Panc1 (cell line): Measurements from ENCODE around the gene IL6. TPM values are rescaled to one million over a fixed set of nuclear protein-coding genes. Genes with fewer than 3 reads are reported as not detected.

Experiments used
- ATAC-seq: fragments of 200-7000 bp; cut with Tn5 transposase; 2 replicates; pipeline ENCODE4 v1.9.1; 2020; ENCODE audit warnings: mild to moderate bottlenecking, moderate library complexity
- BruUV-seq: library from RNA; stranded (reverse); fragments of 400-500 nt; replicated peaks from 2 replicates; lab custom pipeline; 2021; lab: Mats Ljungman, UMichigan
- CTCF ChIA-PET: fragments of 300-600 bp; sonication (Branson Sonifier 250); formaldehyde crosslinking; loops from one replicate; lab custom pipeline; 2022; ENCODE audit warnings: antibody characterized with exemption; lab: Charles Lee
- POLR2A ChIA-PET: fragments of 300-600 bp; sonication (Branson Sonifier 250); formaldehyde crosslinking; loops from one replicate; lab custom pipeline; 2022; ENCODE audit warnings: antibody characterized with exemption; lab: Charles Lee
- DNase-seq: peaks from one replicate; pipeline ENCODE4 v3.0.0-alpha.2; 2010; ENCODE audit warnings: low read depth, low spot score
- H3K27ac ChIP-seq: 2 replicates; pipeline ENCODE4 v1.5.1; 2011; ENCODE audit warnings: mild to moderate bottlenecking, low read length, inconsistent platforms
- H3K27me3 ChIP-seq: fragments of 200-500 bp; sonication (Bioruptor generic); 2 replicates; pipeline ENCODE4 v1.6.0; 2014; ENCODE audit warnings: low read length, inconsistent platforms; ENCODE audit not compliant: control insufficient read depth, insufficient read depth
- H3K36me3 ChIP-seq: fragments of 200-500 bp; sonication (Bioruptor generic); 2 replicates; pipeline ENCODE4 v1.5.1; 2014; ENCODE audit warnings: inconsistent platforms, mild to moderate bottlenecking, low read length, moderate library complexity; ENCODE audit not compliant: control insufficient read depth, insufficient read depth
- H3K4me1 ChIP-seq: 2 replicates; pipeline ENCODE4 v1.5.1; 2011; ENCODE audit warnings: inconsistent platforms, mild to moderate bottlenecking, low read length, moderate library complexity; ENCODE audit not compliant: control insufficient read depth, insufficient read depth
- H3K4me3 ChIP-seq, 2 experiments: 2 replicates each; pipeline ENCODE4 v1.5.1; 2011 to 2012; ENCODE audit warnings: low read depth in 2 of 2, low read length in 2 of 2, mild to moderate bottlenecking in 2 of 2, inconsistent platforms in 1 of 2, moderate library complexity in 1 of 2
- H3K9me3 ChIP-seq: fragments of 200-500 bp; sonication (Bioruptor generic); 2 replicates; pipeline ENCODE4 v1.5.1; 2014; ENCODE audit warnings: low read depth, mild to moderate bottlenecking, inconsistent platforms, low read length, moderate library complexity; ENCODE audit not compliant: control insufficient read depth, insufficient read depth
- POLR2AphosphoS5 ChIP-seq: IDR thresholded peaks from 2 replicates; pipeline ENCODE4 v1.6.1; 2012; ENCODE audit warnings: mild to moderate bottlenecking, low read depth, low read length, moderate library complexity
- SIN3A ChIP-seq: IDR thresholded peaks from 2 replicates; pipeline ENCODE4 v1.6.1; 2012; ENCODE audit warnings: low read depth, mild to moderate bottlenecking, low read length, moderate library complexity, borderline replicate concordance; ENCODE audit not compliant: insufficient read depth
- TCF7L2 ChIP-seq: IDR thresholded peaks from 2 replicates; pipeline ENCODE4 v1.6.1; 2011; ENCODE audit warnings: mild to moderate bottlenecking, low read depth, low read length, inconsistent platforms
- in situ Hi-C: cut with HindIII; loops from 2 replicates; pipeline ENCODE4 v1.10.0; 2016; ENCODE audit warnings: low sequenced_read_pairs, low pct_unique_long_range_greater_than_20kb
- intact Hi-C: fragments of 100-400 bp; cut with micrococcal nuclease; formaldehyde crosslinking; loops from one replicate; pipeline ENCODE4 v1.10.0; 2022; ENCODE audit not compliant: unreplicated experiment
- total RNA-seq: library from RNA; stranded (reverse); gene quantifications from one replicate; pipeline ENCODE4 v1.2.1, GENCODE V29; 2021; ENCODE audit not compliant: unreplicated experiment
- TF ChIP-seq, protein P1 (sequence below): fragments of 450-650 bp; IDR thresholded peaks from 2 replicates; pipeline ENCODE4 v1.5.1; 2017; ENCODE audit warnings: mild to moderate bottlenecking
- TF ChIP-seq, protein P2 (sequence below), 2 experiments: IDR thresholded peaks; 2 replicates each; pipeline ENCODE4 v1.6.1; 2011 to 2012; ENCODE audit warnings: low read depth in 2 of 2, control low read depth in 1 of 2, low read length in 1 of 2, mild to moderate bottlenecking in 1 of 2, moderate library complexity in 1 of 2; ENCODE audit not compliant: insufficient read depth in 1 of 2

IL6 gene
- total RNA-seq, 1 experiment from 2014 or later = not detected

DNA sequence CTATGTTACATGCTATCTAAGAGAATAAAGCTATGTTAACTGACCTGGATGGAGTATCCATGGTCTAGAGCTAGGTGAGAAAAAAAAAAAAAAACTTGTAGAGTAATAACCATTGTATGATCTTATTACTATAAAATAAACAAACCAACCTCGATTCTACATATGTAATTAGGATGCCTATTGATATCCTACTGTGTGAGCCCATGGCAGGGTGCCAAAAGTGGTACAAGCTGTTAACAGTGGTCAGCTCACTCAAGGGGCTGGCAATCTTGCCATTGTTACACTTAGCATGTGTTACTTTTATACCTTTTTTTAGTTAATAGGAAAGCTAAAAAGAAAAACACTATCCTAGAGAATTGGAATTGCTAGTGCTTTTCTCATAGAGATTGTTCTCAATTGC, 13.5 kb upstream of the IL6 start:
- no peaks in the 10 kb centered on the region for H3K36me3 ChIP-seq
- no peak overlapping the region; the same call in 1 of the 2 replicates for H3K27ac ChIP-seq
- H3K4me3 ChIP-seq = no peak overlapping the region
- peaks cover 18% of the 10 kb centered on the region for H3K4me1 ChIP-seq
- no peaks in the 10 kb centered on the region; the same call in 1 of the 2 replicates for H3K9me3 ChIP-seq
- TF ChIP-seq, protein P1, sequence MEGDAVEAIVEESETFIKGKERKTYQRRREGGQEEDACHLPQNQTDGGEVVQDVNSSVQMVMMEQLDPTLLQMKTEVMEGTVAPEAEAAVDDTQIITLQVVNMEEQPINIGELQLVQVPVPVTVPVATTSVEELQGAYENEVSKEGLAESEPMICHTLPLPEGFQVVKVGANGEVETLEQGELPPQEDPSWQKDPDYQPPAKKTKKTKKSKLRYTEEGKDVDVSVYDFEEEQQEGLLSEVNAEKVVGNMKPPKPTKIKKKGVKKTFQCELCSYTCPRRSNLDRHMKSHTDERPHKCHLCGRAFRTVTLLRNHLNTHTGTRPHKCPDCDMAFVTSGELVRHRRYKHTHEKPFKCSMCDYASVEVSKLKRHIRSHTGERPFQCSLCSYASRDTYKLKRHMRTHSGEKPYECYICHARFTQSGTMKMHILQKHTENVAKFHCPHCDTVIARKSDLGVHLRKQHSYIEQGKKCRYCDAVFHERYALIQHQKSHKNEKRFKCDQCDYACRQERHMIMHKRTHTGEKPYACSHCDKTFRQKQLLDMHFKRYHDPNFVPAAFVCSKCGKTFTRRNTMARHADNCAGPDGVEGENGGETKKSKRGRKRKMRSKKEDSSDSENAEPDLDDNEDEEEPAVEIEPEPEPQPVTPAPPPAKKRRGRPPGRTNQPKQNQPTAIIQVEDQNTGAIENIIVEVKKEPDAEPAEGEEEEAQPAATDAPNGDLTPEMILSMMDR = no peak
- TF ChIP-seq SIN3A (no peak), POLR2AphosphoS5 (no peak), TCF7L2 (no peak)
- TF ChIP-seq, protein P2, sequence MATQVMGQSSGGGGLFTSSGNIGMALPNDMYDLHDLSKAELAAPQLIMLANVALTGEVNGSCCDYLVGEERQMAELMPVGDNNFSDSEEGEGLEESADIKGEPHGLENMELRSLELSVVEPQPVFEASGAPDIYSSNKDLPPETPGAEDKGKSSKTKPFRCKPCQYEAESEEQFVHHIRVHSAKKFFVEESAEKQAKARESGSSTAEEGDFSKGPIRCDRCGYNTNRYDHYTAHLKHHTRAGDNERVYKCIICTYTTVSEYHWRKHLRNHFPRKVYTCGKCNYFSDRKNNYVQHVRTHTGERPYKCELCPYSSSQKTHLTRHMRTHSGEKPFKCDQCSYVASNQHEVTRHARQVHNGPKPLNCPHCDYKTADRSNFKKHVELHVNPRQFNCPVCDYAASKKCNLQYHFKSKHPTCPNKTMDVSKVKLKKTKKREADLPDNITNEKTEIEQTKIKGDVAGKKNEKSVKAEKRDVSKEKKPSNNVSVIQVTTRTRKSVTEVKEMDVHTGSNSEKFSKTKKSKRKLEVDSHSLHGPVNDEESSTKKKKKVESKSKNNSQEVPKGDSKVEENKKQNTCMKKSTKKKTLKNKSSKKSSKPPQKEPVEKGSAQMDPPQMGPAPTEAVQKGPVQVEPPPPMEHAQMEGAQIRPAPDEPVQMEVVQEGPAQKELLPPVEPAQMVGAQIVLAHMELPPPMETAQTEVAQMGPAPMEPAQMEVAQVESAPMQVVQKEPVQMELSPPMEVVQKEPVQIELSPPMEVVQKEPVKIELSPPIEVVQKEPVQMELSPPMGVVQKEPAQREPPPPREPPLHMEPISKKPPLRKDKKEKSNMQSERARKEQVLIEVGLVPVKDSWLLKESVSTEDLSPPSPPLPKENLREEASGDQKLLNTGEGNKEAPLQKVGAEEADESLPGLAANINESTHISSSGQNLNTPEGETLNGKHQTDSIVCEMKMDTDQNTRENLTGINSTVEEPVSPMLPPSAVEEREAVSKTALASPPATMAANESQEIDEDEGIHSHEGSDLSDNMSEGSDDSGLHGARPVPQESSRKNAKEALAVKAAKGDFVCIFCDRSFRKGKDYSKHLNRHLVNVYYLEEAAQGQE (IDR thresholded peaks at IDR 0.05; ENCODE audit: insufficient read depth in 1 of 2, low read depth in 2 of 2, low read length in 1 of 2) = no peak
- DNase-seq (no peak), ATAC-seq (no peak)
- in situ Hi-C loops = no loop called here
- POLR2A ChIA-PET = no interaction called here
- CTCF ChIA-PET = no interaction called here
- BruUV-seq = no TSS peak
- no peaks in the 10 kb centered on the region for H3K27me3 ChIP-seq
- intact Hi-C loops = no loop called here

DNA sequence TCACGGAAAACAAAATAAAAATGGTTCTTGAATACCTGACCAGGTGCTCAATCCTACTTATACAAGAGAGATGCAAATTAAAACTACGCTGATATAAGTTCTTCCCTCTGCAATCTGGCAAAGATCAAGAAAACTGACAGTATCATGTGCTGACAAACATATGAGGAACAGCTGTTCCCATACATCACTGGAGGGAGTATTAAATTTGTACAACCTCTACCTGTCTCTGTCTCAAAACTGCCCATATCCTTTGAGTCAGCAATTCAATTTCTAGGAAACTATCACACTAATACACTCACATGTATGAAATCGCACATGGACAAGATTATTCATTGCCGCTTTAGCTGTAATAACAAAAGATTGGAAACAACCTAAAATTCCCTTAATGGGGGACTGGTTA, 11.0 kb upstream of the IL6 start:
- BruUV-seq = no TSS peak
- POLR2A ChIA-PET = no interaction called here

More for the DNA sequence above, 11.0 kb upstream of the IL6 start:
- in situ Hi-C loops = no loop called here
- CTCF ChIA-PET = no interaction called here
- Histone ChIP-seq H3K27me3 (no peaks in the 10 kb centered on the region), H3K27ac (no peak overlapping the region; the same call in 1 of the 2 replicates), H3K36me3 (no peaks in the 10 kb centered on the region), H3K4me1 (peaks cover 25% of the 10 kb centered on the region), H3K4me3 (no peak overlapping the region), H3K9me3 (no peaks in the 10 kb centered on the region; the same call in 1 of the 2 replicates)
- ATAC-seq (no peak), DNase-seq (no peak)
- TF ChIP-seq TCF7L2 (no peak), POLR2AphosphoS5 (no peak), SIN3A (no peak)
- TF ChIP-seq, protein P2 (IDR thresholded peaks at IDR 0.05; ENCODE audit: insufficient read depth in 1 of 2, low read depth in 2 of 2, low read length in 1 of 2) = no peak
- TF ChIP-seq, protein P1 = no peak
- intact Hi-C loops = no loop called here
